ACHN (cell line): ENCODE measurements around the gene DCAF17.

ENCODE experiments used
- DNase-seq: peaks from one replicate; pipeline ENCODE4 v3.0.0-alpha.2; 2015
- in situ Hi-C: cut with HindIII; loops from 2 replicates; pipeline ENCODE4 v1.10.0; 2017; ENCODE audit warnings: low sequenced_read_pairs, low pct_ligation_motif_present, low pct_unique_long_range_greater_than_20kb

The DCAF17 gene

DNA sequence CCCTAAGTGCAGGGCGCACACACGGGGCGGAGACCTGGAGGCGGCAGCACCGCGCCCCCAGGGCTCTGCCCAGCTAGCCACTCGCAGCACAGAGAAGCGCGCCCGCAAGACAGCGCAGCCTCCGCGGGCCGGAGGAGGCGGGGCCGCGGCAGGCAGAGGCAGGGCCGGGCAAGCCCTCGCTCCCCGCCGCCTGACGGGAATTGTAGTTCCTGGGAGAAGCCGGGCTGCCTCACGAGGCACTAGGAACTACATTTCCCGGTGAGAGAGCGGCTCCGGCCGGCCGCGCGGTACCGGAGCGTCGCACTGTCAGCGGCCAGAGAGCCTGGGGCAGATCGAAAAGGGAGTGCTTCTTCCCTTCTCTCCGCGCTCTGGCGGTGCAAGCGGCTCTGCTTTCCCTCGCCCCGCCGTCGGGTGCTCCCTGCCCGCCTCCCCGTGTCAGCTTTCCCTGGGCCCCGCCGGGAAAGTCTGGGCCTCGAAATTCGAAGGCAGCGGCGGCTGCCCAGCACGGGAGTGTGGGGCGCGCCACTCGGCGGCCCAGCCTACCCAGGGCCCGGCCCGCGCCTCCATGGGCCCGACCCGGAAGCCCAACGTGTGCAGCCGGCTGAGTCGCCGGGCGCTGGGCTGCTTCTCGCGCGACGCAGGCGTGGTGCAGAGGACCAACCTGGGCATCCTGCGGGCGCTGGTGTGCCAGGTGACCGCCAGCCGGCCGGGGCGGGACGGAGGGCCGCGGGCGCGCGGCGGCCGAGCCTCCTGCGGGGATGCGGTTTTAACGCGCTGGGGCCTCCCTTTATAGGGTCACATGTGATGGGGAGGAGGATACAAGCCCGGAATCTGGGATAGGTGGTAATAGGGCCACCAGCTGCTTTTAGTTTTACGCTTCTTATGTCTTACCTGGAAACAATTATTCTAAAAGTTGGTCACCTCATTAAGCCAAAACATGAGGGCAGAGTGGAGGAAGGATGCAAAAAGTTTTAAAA, at the start of gene DCAF17:
TSS of gene DCAF17 (plus strand) at position 214 of the 977 bp plus-strand sequence. CDS start at position 566, 352 bp downstream.
- DNase-seq, result peak; percentile 98

DNA sequence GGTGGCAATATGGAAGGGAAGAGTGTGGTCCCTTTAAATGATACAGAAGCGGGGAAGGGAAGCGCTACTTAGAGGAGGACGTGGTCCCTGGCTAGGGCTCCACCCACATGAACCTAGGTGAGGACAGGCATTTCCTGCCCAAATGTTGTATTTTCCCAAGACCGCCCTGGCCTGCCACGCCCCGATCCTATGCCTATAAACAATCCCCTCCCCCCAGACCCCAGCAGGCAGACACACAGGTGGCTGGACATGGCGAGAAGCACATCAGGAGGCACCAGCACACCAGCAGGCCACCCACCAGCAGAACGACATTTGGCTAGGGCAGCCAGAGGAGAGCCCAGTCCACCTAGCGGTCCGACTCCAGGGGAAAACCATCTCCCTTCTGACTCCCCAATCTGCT, 47.4 kb upstream of the DCAF17 start:
- no peak for DNase-seq
- in situ Hi-C loops, result no loop called here

More for the DNA sequence above, at the start of gene DCAF17:
- in situ Hi-C loops, result no loop called here

DNA sequence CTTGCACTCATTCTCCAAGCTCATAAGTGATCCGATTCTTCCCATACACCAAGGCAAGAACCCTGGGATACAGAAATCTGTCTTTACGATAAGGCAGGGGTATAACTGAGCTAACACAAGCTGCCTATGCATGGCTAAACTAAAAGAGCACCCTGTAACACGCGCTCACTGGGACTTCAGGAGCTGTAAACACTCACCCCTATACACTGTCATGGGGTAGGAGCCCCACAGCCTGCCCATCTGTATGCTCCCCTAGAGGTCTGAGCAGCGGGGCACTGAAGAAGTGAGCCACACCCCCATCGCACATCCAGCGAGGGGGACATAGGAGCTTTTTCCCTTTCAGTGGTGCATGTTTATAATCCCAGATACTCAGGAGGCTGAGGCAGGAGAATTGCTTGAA, 47.0 kb upstream of the DCAF17 start:
- no peak for DNase-seq
- in situ Hi-C loops, result no loop called here

GRCh38 chr2:171389325-171389724, 44.7 kb upstream of the DCAF17 start:
- in situ Hi-C loops, result no loop called here
- DNase-seq, result peak; percentile 9

DNA sequence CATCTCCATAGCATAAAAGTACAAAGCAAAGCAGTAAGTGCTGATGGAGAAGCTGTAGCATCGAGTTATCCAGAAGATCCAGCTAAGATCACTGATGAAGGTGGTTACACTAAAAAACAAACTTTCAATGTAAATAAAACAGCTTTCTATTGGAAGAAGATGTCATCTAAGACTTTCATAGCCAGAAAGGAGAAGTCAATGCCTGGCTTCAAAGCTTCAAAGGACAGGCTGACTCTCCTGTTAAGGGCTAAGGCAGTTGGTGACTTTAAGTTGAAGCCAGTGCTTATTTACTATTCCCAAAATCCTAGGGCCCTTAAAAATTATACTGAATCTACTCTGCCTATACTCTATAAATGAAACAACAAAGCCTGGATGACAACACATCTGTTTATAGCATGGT, 44.2 kb upstream of the DCAF17 start:
- DNase-seq, result no peak
- in situ Hi-C loops, result no loop called here

DNA sequence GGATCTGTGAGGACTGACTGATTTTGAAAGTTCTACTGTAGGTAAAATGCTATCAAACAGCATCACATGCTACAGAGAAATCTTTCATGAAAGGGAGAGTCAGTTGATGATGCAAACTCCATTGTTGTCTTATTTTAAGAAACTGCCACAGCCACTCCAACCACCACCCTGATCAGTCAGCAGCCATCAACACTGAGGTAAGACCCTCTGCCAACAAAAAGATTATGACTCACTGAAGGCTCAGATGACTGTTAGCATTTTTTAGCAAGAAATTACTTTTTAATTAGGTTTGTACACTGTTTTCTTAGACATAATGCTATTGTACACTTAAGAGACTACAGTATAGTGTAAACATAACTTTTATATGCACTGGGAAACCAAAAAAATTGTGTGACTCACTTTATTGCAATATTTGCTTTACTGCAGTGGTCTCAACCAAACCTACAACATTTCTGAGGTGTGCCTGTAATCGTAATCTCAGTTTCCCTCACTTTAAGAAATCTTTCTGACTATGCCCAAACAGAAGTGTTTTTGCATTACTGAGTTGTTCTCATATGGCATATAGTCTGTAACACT, 43.0 kb upstream of the DCAF17 start:
- DNase-seq, result no peak
- in situ Hi-C loops, result no loop called here

- in situ Hi-C loops, result no loop called here
- DNase-seq, result no peak
These were observed 42.5 kb upstream of the DCAF17 start for GRCh38 chr2:171391532-171391931.

- in situ Hi-C loops, result no loop called here
- no peak for DNase-seq
These were observed 40.5 kb upstream of the DCAF17 start for GRCh38 chr2:171393487-171393886.

GRCh38 chr2:171394164-171394740, 39.8 kb upstream of the DCAF17 start:
- DNase-seq, result no peak
- in situ Hi-C loops, result no loop called here

GRCh38 chr2:171399292-171399691, 34.7 kb upstream of the DCAF17 start:
- no peak for DNase-seq
- in situ Hi-C loops, result no loop called here

- DNase-seq, result no peak
- in situ Hi-C loops, result no loop called here
These were observed 33.6 kb upstream of the DCAF17 start for GRCh38 chr2:171400395-171400794.

- no peak for DNase-seq
- in situ Hi-C loops, result no loop called here
These were observed 32.1 kb upstream of the DCAF17 start for GRCh38 chr2:171401947-171402346.

GRCh38 chr2:171402906-171403580, 31.0 kb upstream of the DCAF17 start:
- in situ Hi-C loops, result no loop called here
- DNase-seq, result no peak

- in situ Hi-C loops, result no loop called here
- peak; percentile 71 for DNase-seq
These were observed 29.8 kb upstream of the DCAF17 start for GRCh38 chr2:171404261-171404660.

GRCh38 chr2:171404719-171405118, 29.3 kb upstream of the DCAF17 start:
- no peak for DNase-seq
- in situ Hi-C loops, result no loop called here

GRCh38 chr2:171405546-171405945, 28.5 kb upstream of the DCAF17 start:
- in situ Hi-C loops, result no loop called here
- no peak for DNase-seq

GRCh38 chr2:171406044-171406443, 28.0 kb upstream of the DCAF17 start:
- DNase-seq, result no peak
- in situ Hi-C loops, result no loop called here

DNA sequence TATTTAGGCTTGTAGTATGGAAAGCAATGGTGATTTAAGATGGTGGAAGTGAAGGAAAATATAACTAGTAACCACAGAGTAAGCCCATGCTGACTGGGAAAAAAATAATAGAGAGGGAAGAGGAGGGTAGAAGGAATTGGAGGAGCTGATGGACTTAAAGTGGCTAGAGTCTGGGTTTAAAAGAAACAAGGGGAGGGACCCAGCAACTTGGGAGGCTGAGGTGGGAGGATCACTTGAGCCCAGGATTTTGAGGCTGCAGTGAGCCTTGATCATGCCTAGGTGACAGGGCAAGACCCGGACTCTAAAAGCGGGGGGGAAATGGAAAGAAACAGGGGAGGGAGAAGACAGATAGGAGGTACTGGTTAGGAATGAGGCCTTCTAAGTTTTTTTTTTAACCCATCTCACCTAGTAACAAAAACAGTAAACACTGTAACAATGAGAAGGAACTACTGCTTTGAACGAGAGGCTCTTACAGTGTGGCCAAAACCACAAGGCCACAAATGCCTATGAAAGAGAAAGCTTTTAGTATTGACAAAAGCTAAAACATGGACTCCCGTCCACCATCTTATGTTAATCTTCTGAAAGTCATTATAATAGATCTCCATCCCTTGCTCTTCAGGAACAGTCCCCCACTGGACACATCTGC, 26.9 kb upstream of the DCAF17 start:
- no peak for DNase-seq
- in situ Hi-C loops, result no loop called here

DNA sequence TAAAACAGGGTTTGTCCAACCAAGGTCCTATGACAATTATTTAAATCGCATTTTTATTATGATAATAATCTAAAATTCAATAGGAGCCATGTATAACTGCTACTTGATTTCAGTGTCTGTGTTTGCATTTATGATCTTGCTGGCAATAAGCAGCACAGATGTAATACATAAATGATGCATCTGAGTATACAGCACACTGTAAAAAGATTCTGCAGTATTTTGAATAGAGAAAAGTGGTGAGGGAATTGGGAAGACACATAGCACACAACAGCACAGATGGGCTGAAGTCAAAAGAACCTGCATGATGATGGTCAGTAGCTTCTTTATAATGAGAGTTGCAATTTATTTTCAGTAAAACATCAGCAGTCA, 26.4 kb upstream of the DCAF17 start:
- DNase-seq, result no peak
- in situ Hi-C loops, result no loop called here
